Lower lobe of right lung (tissue), 2 donors: ENCODE data around the gene FGFR1OP2. TPM values are rescaled to one million over a fixed set of nuclear protein-coding genes. Genes with fewer than 3 reads are reported as not detected.
A peak's percentile ranks its signal among the peaks of the same experiment; 100 is the strongest.

Experiments used
- ATAC-seq, 2 donors: fragments of 200-7000 bp; cut with Tn5 transposase; one replicate each; pipeline ENCODE4 v1.9.1; 2020 to 2022; ENCODE audit warnings: mild to moderate bottlenecking in 2 of 2, moderate library complexity in 2 of 2
- DNase-seq: peaks from one replicate; pipeline ENCODE4 v3.0.0-alpha.2; 2020
- H3K27ac ChIP-seq: fragments of 200-600 bp; one replicate; pipeline ENCODE4 v1.8.0; 2022
- H3K27me3 ChIP-seq: fragments of 200-600 bp; one replicate; pipeline ENCODE4 v1.8.0; 2022; ENCODE audit warnings: low read depth
- H3K36me3 ChIP-seq: fragments of 200-600 bp; one replicate; pipeline ENCODE4 v1.8.0; 2022; ENCODE audit warnings: mild to moderate bottlenecking
- H3K4me1 ChIP-seq: fragments of 200-600 bp; one replicate; pipeline ENCODE4 v1.8.0; 2022
- H3K4me3 ChIP-seq: fragments of 200-600 bp; one replicate; pipeline ENCODE4 v1.8.0; 2022; ENCODE audit warnings: mild to moderate bottlenecking
- H3K9me3 ChIP-seq: fragments of 200-600 bp; one replicate; pipeline ENCODE4 v1.8.0; 2022
- CTCF ChIP-seq: fragments of 200-600 bp; IDR thresholded peaks from one replicate; pipeline ENCODE4 v1.8.0; 2022; ENCODE audit warnings: antibody characterized with exemption, mild to moderate bottlenecking
- intact Hi-C: fragments of 100-400 bp; cut with DNase I; formaldehyde crosslinking; loops from one replicate; pipeline ENCODE4 v1.11.0; 2022
- total RNA-seq: library from RNA; stranded (reverse); fragmentation: NEBNext Ultra II Directional; extraction: Animal tissue kit (Norgen Biotek cat#: 25700); gene quantifications from one replicate; pipeline ENCODE4 v1.2.1, GENCODE V29; 2021
- donor health status: DM: no; HTN: yes; CAD: no; lungs with severe emphysema.

Gene FGFR1OP2
- total RNA-seq, 1 donor from 2014 or later = 55.2 TPM

- TF ChIP-seq CTCF = no peak
- Histone ChIP-seq H3K4me1 (peaks cover 74% of the 10 kb centered on the region), H3K27ac (peak overlapping the region; percentile 95), H3K9me3 (no peaks in the 10 kb centered on the region), H3K36me3 (no peaks in the 10 kb centered on the region), H3K27me3 (no peaks in the 10 kb centered on the region), H3K4me3 (peak overlapping the region; percentile 88)
- intact Hi-C loops = loop anchor here (10.0 kb wide), 2 partner anchors 78 to 292 kb away; partner anchors contain the start of genes FGFR1OP2 and INTS13
- DNase-seq = no peak
- peak; percentile 5 to 38 for ATAC-seq
Measured at GRCh38 chr12:27012239-27012981, 74.1 kb downstream of the FGFR1OP2 start.

- no peak for DNase-seq
- Histone ChIP-seq H3K36me3 (no peaks in the 10 kb centered on the region), H3K27me3 (no peaks in the 10 kb centered on the region), H3K4me3 (peak overlapping the region; percentile 88), H3K27ac (peak overlapping the region; percentile 95), H3K4me1 (peaks cover 69% of the 10 kb centered on the region), H3K9me3 (no peaks in the 10 kb centered on the region)
- intact Hi-C loops = loop anchor here (10.0 kb wide), 2 partner anchors 78 to 292 kb away; partner anchors contain the start of genes FGFR1OP2 and INTS13
- TF ChIP-seq CTCF = no peak
- ATAC-seq = no peak
Measured at GRCh38 chr12:27012982-27013255, 74.6 kb downstream of the FGFR1OP2 start.

- peak overlapping the region; percentile 88 for H3K4me3 ChIP-seq
- peak; percentile 32 to 37 for ATAC-seq
- peaks cover 63% of the 10 kb centered on the region for H3K4me1 ChIP-seq
- H3K27ac ChIP-seq = peak overlapping the region; percentile 95
- H3K9me3 ChIP-seq = no peaks in the 10 kb centered on the region
- intact Hi-C loops = loop anchor here (10.0 kb wide), 2 partner anchors 79 to 291 kb away; partner anchors contain the start of genes FGFR1OP2 and INTS13
- H3K27me3 ChIP-seq = no peaks in the 10 kb centered on the region
- no peak for DNase-seq
- H3K36me3 ChIP-seq = no peaks in the 10 kb centered on the region
- TF ChIP-seq CTCF = no peak
Measured at GRCh38 chr12:27013611-27014084, 75.4 kb downstream of the FGFR1OP2 start.

GRCh38 chr12:27014085-27014858 lies 76.0 kb downstream of the FGFR1OP2 start, which contains the start of gene TM7SF3:
Gene TM7SF3 (minus strand): TSS chr12:27014384. CDS start chr12:27014168, 216 bp downstream.
- TF ChIP-seq CTCF = peak; percentile 99
- no peaks in the 10 kb centered on the region for H3K27me3 ChIP-seq
- DNase-seq = peak; percentile 98
- intact Hi-C loops = loop anchor here (10.0 kb wide), 2 partner anchors 79 to 291 kb away; partner anchors contain the start of genes FGFR1OP2 and INTS13
- peak; percentile 93 to 98 for ATAC-seq
- peaks cover 58% of the 10 kb centered on the region for H3K4me1 ChIP-seq
- H3K4me3 ChIP-seq = peak within 1 kb of the TSS; percentile 88
- H3K36me3 ChIP-seq = no peaks in the 10 kb centered on the region
- peak within 1 kb of the TSS; percentile 95 for H3K27ac ChIP-seq
- H3K9me3 ChIP-seq = no peaks in the 10 kb centered on the region
